Upper lobe of left lung (tissue), 4 donors: ENCODE data around the gene SNX2.

Experiments
- EP300 ChIP-seq, 4 donors: sonication (generic); formaldehyde crosslinking; IDR thresholded peaks; one replicate each; pipeline ENCODE4 v1.5.1; 2017; ENCODE audit warnings: antibody characterized with exemption in 4 of 4, control low read depth in 2 of 4
- POLR2A ChIP-seq, 4 donors: fragments of 450-650 bp; IDR thresholded peaks; one replicate each; pipeline ENCODE4 v1.5.1; 2016 to 2017; ENCODE audit warnings: antibody characterized with exemption in 4 of 4, mild to moderate bottlenecking in 2 of 4
- TF ChIP-seq, protein P1 (sequence below), 6 experiments: fragments of 450-650 bp in 4 of 6; fragments of 200-600 bp in 2 of 6; sonication (generic) in 2 of 6; IDR thresholded peaks; one replicate each; pipeline ENCODE4 v1.5.1; 2016 to 2019; ENCODE audit warnings: antibody characterized with exemption in 6 of 6

DNA sequence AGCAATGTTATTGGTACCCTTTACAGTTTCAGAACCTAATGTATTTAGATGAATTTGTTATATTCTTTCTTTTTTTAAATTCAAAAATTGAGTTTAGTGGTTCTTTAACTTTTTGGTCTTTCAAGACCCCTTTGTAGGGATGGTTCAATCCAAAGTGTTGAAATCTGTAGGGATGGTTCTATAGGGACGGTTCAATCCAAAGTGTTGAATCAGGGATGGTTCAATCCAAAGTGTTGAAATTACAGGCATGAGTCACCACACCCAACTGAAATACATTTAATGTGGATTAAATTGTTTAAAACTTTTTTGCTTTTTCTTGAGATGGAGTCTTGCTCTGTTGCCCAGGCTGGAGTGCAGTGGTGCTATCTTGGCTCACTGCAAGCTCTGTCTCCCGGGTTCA is 30.6 kb downstream of the SNX2 start:
- TF ChIP-seq POLR2A (IDR thresholded peaks at IDR 0.05), result no peak
- TF ChIP-seq, protein P1, sequence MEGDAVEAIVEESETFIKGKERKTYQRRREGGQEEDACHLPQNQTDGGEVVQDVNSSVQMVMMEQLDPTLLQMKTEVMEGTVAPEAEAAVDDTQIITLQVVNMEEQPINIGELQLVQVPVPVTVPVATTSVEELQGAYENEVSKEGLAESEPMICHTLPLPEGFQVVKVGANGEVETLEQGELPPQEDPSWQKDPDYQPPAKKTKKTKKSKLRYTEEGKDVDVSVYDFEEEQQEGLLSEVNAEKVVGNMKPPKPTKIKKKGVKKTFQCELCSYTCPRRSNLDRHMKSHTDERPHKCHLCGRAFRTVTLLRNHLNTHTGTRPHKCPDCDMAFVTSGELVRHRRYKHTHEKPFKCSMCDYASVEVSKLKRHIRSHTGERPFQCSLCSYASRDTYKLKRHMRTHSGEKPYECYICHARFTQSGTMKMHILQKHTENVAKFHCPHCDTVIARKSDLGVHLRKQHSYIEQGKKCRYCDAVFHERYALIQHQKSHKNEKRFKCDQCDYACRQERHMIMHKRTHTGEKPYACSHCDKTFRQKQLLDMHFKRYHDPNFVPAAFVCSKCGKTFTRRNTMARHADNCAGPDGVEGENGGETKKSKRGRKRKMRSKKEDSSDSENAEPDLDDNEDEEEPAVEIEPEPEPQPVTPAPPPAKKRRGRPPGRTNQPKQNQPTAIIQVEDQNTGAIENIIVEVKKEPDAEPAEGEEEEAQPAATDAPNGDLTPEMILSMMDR (IDR thresholded peaks at IDR 0.05), result no peak
- TF ChIP-seq EP300 (IDR thresholded peaks at IDR 0.05), result no peak
